SJCRH30 (cell line): Measurements from ENCODE around the gene XYLT2. TPM values are rescaled to one million over a fixed set of nuclear protein-coding genes. Genes with fewer than 3 reads are reported as not detected.

Experiments used
- DNase-seq, 2 experiments: peaks; one replicate each; pipeline ENCODE4 v3.0.0-alpha.2; 2015 to 2020
- H3K27ac ChIP-seq: fragments of 250-450 bp; sonication (Bioruptor Pico); 2 replicates; pipeline ENCODE4 v1.5.1; 2020; ENCODE audit warnings: mild to moderate bottlenecking, moderate library complexity
- H3K27me3 ChIP-seq: fragments of 250-450 bp; sonication (Bioruptor Pico); 2 replicates; pipeline ENCODE4 v1.5.1; 2020; ENCODE audit warnings: mild to moderate bottlenecking, moderate library complexity
- H3K36me3 ChIP-seq: fragments of 250-450 bp; sonication (Bioruptor Pico); 2 replicates; pipeline ENCODE4 v1.5.1; 2020; ENCODE audit warnings: mild to moderate bottlenecking, moderate library complexity
- H3K4me1 ChIP-seq: fragments of 250-450 bp; sonication (Bioruptor Pico); 2 replicates; pipeline ENCODE4 v1.5.1; 2020; ENCODE audit warnings: mild to moderate bottlenecking, moderate library complexity
- H3K4me3 ChIP-seq: fragments of 250-450 bp; sonication (Bioruptor Pico); 2 replicates; pipeline ENCODE4 v1.5.1; 2020; ENCODE audit warnings: mild to moderate bottlenecking, moderate library complexity
- H3K9me3 ChIP-seq: fragments of 250-450 bp; sonication (Bioruptor Pico); replicated peaks from 2 replicates; pipeline ENCODE4 v1.5.1; 2020; ENCODE audit warnings: mild to moderate bottlenecking, moderate library complexity
- total RNA-seq: library from RNA; depleted of rRNA; stranded (reverse); fragments of >200 nt; shearing (Covaris generic); gene quantifications from 2 replicates; pipeline ENCODE4 v1.2.3, GENCODE V29; 2014

XYLT2 gene
- total RNA-seq, 1 experiment from 2014 or later: 18.5 TPM

DNA sequence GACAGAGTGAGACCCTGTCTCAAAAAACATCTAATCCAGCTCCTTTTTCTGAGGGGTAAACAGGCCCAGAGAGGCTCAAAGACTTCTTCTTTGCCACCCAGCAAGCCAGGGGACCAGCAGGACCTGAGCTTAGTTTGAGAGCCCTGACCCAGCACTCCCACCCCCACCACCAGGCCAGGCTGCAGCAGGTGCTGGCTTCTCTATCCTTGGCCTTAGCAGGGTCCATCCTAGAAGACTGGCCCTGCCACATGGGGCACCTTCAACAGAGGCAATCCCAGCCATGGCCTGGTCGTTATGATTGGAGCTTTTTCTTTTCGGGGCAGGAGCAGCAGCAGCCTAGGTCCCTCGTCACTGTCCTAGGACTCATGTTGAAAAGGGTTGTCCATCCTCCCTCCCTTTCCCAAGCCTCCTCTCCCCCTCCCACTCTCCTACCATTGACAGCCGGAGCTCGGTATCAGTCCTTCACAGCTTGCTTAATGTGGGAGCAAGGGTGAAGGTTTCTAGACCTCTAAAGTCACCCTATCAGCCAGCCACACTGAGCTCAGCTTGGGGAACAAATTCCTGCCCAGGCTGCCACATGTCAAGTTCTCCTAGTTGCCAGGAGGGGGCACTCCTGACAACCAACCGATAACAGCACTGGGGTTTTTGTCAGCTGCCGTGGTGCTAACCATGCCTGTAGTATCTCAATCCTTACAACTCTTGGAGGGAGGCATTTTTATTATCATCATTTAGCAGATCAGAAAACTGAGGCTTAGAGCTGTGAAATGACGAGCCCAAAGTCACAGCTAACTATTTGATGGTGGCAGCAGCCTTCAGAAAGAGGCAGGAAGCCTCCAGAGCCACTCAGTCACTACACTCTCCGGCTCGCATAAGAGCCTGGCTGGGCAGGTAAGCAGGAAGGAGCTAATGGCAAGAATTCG, 15.9 kb downstream of the XYLT2 start:
- Histone ChIP-seq H3K4me1 (no peaks in the 10 kb centered on the region), H3K4me3 (no peak overlapping the region), H3K9me3 (no peaks in the 10 kb centered on the region), H3K36me3 (peaks cover 6% of the 10 kb centered on the region), H3K27ac (no peak overlapping the region), H3K27me3 (no peaks in the 10 kb centered on the region)
- peak; percentile 50 to 77 for DNase-seq

DNA sequence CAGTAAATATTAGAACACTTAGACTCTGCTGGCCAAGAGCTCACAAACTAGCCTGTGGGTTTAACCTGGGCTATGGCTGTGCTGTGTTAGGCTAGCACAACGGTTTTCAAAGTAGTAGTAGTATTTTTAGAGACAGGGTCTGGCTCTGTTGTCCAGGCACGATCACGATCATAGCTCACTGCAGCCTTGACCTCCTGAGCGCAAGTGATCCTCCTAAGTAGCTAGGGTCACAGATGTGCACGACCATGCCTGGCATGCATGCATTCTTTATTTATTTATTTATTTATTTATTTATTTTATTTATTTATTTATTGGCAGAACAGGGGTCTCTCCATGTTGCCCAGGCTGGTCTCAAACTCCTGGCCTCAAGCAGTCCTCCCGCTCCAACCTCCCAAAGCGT, 16.7 kb downstream of the XYLT2 start:
- Histone ChIP-seq H3K27ac (no peak overlapping the region), H3K4me3 (no peak overlapping the region), H3K36me3 (peaks cover 7% of the 10 kb centered on the region; the same call in 1 of the 2 replicates), H3K27me3 (no peaks in the 10 kb centered on the region), H3K9me3 (no peaks in the 10 kb centered on the region), H3K4me1 (no peaks in the 10 kb centered on the region)
- DNase-seq: no peak

DNA sequence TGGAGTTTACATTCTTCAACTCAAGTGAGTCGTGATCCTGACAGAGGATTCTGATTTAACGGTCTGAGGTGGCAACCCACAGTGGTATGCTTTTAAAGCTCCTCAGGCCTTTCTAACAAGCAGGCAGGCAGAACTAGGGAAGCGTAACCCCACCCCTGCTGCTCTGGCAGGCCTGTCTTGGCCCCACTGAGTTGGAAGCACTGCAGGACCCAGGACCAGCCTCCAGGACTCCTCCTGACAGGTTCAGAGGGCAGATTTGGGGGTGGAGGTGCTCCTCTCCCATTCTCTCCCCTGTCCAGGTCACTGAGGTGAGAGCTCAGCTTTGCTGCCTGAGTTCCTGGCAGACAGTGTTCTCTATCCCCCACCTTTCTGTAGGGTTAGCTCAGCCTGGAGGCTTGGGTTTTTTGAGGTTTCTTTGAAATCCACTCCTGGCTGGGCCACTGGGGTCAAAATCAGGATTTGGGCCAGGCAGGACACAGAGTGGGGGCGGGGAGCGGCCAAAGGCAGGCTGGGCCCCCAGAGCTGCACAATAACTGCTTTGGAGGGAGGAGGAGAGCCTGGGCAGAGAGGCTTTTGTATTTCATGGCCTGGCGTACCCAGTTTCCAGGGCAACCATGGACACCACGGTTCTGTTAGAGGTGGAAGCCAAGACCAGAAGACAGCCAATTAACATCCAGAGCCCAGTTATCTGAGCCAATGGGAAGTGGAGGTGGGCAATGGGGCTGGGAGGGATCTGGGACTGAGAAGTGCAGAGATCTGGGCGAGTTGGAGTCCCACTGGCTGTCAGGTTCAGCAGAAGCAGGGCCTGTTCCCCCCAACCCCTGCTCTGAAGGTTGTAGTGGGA, 17.5 kb downstream of the XYLT2 start:
- Histone ChIP-seq H3K36me3 (peaks cover 11% of the 10 kb centered on the region; the same call in 1 of the 2 replicates), H3K27me3 (no peaks in the 10 kb centered on the region), H3K9me3 (no peaks in the 10 kb centered on the region), H3K4me1 (no peaks in the 10 kb centered on the region), H3K27ac (no peak overlapping the region), H3K4me3 (no peak overlapping the region)
- peak in 1 of 2 experiments; percentile 28 for DNase-seq

DNA sequence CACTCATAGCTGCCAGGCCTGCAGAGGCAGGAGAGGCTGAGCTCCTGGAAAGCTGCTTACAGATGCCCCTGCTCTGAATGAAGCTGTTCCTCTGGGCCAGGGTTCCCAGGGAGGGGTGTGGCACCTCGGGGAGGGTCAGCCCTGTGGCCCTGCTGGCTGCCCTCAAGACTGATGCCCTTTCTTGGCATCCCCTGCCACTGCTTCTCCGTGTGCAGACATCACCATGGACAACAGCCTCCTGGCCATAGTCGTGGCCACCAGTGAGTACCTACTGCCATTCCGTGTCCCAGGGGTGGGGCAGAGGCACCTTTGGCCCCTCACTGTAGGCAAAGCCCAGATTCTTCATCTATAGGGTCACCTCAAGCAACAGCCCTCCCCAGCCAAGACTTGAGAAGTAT, 18.1 kb downstream of the XYLT2 start:
- Histone ChIP-seq H3K36me3 (peaks cover 15% of the 10 kb centered on the region; the same call in 1 of the 2 replicates), H3K9me3 (no peaks in the 10 kb centered on the region), H3K4me1 (no peaks in the 10 kb centered on the region), H3K4me3 (no peak overlapping the region), H3K27me3 (no peaks in the 10 kb centered on the region), H3K27ac (no peak overlapping the region)
- no peak for DNase-seq

DNA sequence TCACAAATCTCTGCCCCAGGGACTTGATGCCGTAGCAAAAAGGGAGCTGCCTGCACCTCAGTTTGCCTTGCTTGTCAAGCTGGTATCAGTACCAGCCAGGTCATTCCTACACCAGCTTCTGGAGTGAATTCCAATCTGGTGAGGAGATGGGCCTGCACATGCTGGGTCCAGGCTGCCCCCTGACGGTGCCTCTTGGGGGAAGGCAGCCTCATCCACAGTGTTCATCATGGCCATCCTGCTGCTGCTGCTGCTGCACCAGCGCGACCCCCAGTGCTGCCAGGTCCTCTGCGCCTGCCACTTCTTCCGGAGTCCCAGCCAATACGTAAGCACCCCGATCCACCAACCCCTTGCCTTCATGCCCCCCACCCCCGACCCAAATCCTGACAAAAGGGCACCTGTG, 18.8 kb downstream of the XYLT2 start:
- Histone ChIP-seq H3K36me3 (peaks cover 22% of the 10 kb centered on the region; the same call in 1 of the 2 replicates), H3K27ac (no peak overlapping the region), H3K27me3 (no peaks in the 10 kb centered on the region), H3K4me3 (no peak overlapping the region), H3K4me1 (no peaks in the 10 kb centered on the region), H3K9me3 (no peaks in the 10 kb centered on the region)
- DNase-seq: no peak

DNA sequence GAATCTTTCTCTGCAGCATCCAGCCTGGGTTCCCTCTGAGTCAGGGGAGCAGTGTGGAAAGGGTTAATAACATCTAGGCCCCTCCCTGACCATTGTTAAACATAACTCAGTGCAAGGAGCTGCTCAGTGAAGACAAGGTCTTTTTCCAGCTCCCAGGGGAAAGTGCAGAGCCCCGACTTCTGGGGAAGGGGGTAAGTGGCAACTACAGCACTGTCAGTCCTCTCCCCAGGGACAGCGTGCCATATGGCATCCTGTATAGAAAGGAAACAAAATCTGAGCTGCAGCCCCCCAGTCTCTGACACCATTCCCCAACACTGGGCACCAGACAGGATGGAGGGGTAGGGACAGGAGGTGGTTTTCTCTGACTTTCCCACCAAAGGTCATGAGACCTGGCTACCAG, 19.2 kb downstream of the XYLT2 start:
- Histone ChIP-seq H3K4me3 (no peak overlapping the region), H3K4me1 (no peaks in the 10 kb centered on the region), H3K27ac (no peak overlapping the region), H3K27me3 (no peaks in the 10 kb centered on the region), H3K36me3 (peaks cover 26% of the 10 kb centered on the region; the same call in 1 of the 2 replicates), H3K9me3 (no peaks in the 10 kb centered on the region)
- DNase-seq: no peak

DNA sequence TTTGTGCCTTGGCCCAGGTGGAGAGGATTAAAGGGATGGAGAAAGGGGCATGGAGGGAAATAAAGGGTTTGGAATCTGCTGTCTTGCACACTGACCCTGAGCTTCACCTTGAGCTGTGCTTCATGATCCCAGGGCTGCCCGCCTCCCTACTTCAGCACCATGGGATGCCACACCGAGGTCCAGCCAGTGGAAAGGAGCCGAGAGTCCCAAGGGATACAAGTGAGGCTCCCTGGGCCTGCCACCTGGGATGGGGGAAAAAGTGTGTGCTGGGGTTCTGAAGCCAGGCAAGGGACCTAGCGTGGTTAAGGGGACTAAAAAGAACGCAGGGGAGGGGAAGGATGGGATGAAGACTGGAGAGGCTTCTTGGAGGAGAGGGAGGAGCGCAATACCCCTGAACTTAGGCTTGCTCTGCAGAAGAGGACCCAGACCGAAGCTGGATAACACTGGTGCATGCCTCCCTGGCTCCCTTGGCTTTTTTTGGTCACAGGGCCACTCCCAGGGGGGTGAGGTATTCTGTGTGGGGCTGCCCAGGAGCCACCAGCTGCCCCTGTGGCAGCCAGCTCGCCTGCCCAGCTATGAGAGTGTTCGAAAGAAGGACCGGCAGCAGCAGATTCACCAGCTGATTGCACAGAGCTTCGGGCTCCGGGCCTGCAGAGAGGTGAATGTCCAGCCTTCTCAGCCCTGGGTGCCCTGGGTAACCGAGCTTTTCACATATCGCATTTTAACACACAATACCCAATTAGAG, 19.9 kb downstream of the XYLT2 start:
- no peaks in the 10 kb centered on the region for H3K4me1 ChIP-seq
- no peaks in the 10 kb centered on the region for H3K9me3 ChIP-seq
- H3K36me3 ChIP-seq: peaks cover 26% of the 10 kb centered on the region; the same call in 1 of the 2 replicates
- DNase-seq: no peak
- no peak overlapping the region for H3K4me3 ChIP-seq
- H3K27ac ChIP-seq: no peak overlapping the region
- no peaks in the 10 kb centered on the region for H3K27me3 ChIP-seq

DNA sequence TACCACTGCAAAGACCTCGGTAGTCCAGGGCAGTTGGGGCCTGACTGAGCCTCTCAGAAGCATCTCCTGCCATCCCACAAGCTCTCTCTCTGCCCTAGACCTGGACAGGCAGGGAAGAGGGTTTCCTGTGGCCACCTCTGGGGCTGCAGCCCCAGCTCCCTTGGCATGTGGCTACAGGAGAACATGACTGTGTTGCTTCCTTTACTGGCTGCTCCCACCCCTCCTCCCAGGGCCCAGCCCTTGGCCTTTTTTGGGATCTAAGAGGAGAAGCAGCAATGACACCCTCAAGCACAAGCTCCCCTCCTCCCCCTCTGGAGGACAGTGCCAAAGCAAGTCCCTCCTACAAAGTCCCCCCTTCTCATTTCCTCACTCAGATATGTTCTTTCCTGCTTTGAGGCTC, 21.5 kb downstream of the XYLT2 start:
- H3K4me3 ChIP-seq: no peak overlapping the region
- H3K4me1 ChIP-seq: no peaks in the 10 kb centered on the region
- no peak for DNase-seq
- no peaks in the 10 kb centered on the region for H3K9me3 ChIP-seq
- H3K27me3 ChIP-seq: no peaks in the 10 kb centered on the region
- no peak overlapping the region for H3K27ac ChIP-seq
- H3K36me3 ChIP-seq: peaks cover 26% of the 10 kb centered on the region; the same call in 1 of the 2 replicates

DNA sequence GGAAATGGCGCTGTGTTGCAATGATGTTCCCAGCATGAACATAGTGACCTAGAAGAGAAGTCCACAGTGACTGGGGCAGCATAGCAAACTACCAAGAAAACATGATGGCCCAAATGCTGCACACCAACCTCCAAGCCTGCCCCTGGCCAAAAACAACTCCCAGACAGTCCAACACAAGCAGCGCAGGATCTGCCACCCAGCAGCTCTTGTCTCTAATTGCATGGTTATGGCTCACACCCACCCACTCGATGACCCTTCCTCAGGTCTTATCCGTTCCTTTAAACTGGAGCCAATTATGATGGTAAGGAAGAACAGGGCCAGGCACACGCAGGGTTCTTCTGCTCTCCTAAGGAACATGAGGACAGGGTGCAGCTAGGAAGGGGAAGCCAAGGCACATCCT, 24.1 kb downstream of the XYLT2 start:
- Histone ChIP-seq H3K4me1 (no peaks in the 10 kb centered on the region), H3K27me3 (no peaks in the 10 kb centered on the region), H3K9me3 (no peaks in the 10 kb centered on the region), H3K36me3 (peaks cover 26% of the 10 kb centered on the region; the same call in 1 of the 2 replicates), H3K27ac (no peak overlapping the region), H3K4me3 (no peak overlapping the region)
- DNase-seq: no peak

DNA sequence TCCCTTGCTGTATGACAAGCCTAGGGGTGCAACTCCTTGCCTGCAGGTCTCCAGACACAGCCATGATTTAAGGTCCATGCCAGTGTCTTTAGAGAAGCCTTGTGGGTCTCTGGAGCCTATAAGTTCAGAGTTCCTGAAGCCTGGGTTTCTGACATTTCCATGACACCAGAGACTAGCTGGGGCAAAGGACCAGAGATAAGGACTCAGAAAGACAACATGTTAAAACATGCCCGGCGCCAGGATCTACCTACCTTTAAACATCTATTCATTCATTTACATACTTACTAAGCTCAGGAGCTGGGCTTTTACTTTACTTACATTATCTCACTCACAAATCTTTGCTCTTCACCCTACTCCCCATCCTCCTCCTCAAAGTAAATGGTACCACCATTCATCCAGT, 25.6 kb downstream of the XYLT2 start:
- Histone ChIP-seq H3K9me3 (no peaks in the 10 kb centered on the region), H3K4me3 (no peak overlapping the region), H3K36me3 (peaks cover 26% of the 10 kb centered on the region; the same call in 1 of the 2 replicates), H3K4me1 (no peaks in the 10 kb centered on the region), H3K27ac (no peak overlapping the region), H3K27me3 (no peaks in the 10 kb centered on the region)
- no peak for DNase-seq

DNA sequence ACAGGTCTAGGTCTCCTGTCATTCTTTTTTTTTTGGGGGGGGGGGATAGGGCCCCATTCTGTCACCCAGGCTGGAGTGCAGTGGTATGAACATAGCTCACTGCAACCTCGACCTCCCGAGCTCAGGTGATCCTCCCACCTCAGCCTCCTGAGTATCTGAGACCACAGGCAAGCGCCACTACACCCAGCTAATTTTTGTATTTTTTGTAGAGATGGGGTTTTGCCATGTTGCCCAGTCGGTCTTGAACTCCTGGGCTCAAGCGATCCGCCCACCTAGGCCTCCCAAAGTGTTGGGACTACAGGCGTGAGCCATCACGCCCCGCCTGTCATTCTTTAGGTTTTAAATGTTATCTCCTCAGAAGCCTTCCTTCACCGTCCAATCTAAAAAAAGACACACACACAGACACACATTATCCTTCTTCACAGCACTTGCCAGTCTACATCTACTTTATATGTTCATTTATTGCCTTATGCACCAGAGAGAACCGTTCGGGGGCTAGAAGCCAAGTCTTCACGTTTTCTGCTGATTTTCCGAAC, 26.4 kb downstream of the XYLT2 start:
- Histone ChIP-seq H3K36me3 (peaks cover 26% of the 10 kb centered on the region; the same call in 1 of the 2 replicates), H3K4me1 (no peaks in the 10 kb centered on the region), H3K9me3 (no peaks in the 10 kb centered on the region), H3K27ac (peak overlapping the region; percentile 94), H3K4me3 (peak overlapping the region; percentile 98), H3K27me3 (no peaks in the 10 kb centered on the region)
- DNase-seq: peak in 1 of 2 experiments; percentile 17

DNA sequence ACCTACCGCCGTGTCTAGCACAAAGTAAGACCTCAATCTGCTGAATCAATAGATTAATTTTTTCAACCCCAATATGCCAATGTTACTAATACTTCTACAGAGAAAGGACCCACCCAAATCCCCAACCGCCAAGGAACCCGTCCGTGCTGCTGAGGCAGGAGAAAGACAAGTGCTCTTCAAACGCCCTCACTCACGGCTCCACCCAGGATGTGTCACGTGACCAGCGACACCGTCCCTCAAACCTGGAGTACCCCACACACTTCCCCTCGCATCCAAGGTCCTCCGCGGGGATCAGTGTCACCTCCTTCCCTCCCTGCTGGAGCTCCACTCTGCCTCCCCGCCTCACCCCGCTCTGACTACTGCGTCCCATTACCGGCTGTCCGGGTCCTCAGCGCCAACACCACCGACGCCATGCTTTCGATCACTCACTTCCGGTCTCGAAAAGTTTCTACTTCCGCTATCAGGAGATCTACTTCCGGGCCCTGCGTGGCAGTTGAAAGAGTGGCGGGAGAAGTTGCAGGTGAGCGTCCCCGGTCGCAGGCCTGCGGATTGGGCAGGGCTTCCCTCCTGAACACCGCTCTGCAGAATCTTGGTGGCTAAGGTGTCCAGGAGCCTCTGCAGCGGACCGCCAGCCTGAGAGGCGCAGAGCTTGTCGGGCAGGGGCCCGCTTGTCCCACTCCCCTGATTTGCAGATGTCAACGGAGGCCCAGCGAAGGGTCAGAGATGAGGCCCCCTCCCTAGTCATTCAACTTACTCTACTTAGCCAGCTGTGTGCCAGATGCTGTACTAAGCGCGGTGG, 27.0 kb downstream of the XYLT2 start, which contains the start of the genes EME1 and MRPL27:
TSS of gene EME1 (plus strand) at position 472 of the 799 bp plus-strand sequence. CDS start 1,980 bp downstream, outside the sequence.
TSS of gene MRPL27 (minus strand) at position 427 of the 799 bp plus-strand sequence. CDS start at position 413, 14 bp downstream.
- Histone ChIP-seq H3K9me3 (no peaks in the 10 kb centered on the region), H3K27ac (peak within 1 kb of the TSS; percentile 94), H3K4me3 (peak within 1 kb of the TSS; percentile 98), H3K36me3 (peaks cover 20% of the 10 kb centered on the region; the same call in 1 of the 2 replicates), H3K4me1 (no peaks in the 10 kb centered on the region), H3K27me3 (no peaks in the 10 kb centered on the region)
- DNase-seq: peak; percentile 81 to 89

DNA sequence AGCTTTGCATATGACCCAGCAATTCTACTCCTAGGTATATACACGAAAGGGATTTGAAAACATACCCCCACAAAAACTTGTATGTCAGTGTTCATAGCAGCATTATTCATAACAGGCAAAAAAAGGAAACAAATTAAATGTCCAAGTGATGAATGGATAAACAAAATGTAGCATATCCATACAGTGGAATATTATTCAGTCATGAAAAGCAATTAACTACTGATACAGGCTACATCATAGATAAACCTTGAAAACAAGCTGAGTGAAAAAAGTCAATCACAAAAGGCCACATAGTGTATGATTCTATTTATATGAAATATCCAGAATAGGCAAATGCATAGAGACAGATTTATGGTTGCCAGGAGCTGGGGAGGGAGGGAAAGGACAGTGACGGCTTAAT, 27.8 kb downstream of the XYLT2 start:
- H3K36me3 ChIP-seq: peaks cover 18% of the 10 kb centered on the region; the same call in 1 of the 2 replicates
- no peaks in the 10 kb centered on the region for H3K4me1 ChIP-seq

More for the DNA sequence above, 27.8 kb downstream of the XYLT2 start:
- no peaks in the 10 kb centered on the region for H3K27me3 ChIP-seq
- no peak for DNase-seq
- H3K27ac ChIP-seq: peak overlapping the region; percentile 94
- no peaks in the 10 kb centered on the region for H3K9me3 ChIP-seq
- peak overlapping the region; percentile 98 for H3K4me3 ChIP-seq
